ENCODE data around the gene CST4.
"Not testable (repeated sequence)": the region's sequence is repeated elsewhere in the genome, so short reads cannot be mapped to it uniquely, and the experiment has no call there.

Gene CST4

GRCh38 chr20:23664954-23665353 lies 23.9 kb downstream of the CST4 start:
- no peak for TF ChIP-seq CTCF (IDR thresholded peaks at IDR 0.05; ENCODE audit: insufficient read depth, missing control alignments)
- FAIRE-seq (no peak), DNase-seq (ENCODE audit: insufficient read length, low spot score) (no peak)

GRCh38 chr20:23664046-23664445 lies 24.8 kb downstream of the CST4 start:
- not testable (repeated sequence) for FAIRE-seq; DNase-seq (ENCODE audit: insufficient read length, low spot score)

- DNase-seq (ENCODE audit: insufficient read length, low spot score) (no peak), FAIRE-seq (no peak)
- no peak for TF ChIP-seq CTCF (IDR thresholded peaks at IDR 0.05; ENCODE audit: insufficient read depth, missing control alignments)
Measured at GRCh38 chr20:23663180-23663579, 25.7 kb downstream of the CST4 start.

- no peak for TF ChIP-seq CTCF (IDR thresholded peaks at IDR 0.05; ENCODE audit: insufficient read depth, missing control alignments)
- FAIRE-seq (no peak), DNase-seq (ENCODE audit: insufficient read length, low spot score) (no peak)
Measured at GRCh38 chr20:23662276-23662870, 26.5 kb downstream of the CST4 start.

GRCh38 chr20:23661002-23661429 lies 27.8 kb downstream of the CST4 start:
- DNase-seq (ENCODE audit: insufficient read length, low spot score) (no peak), FAIRE-seq (no peak)
- TF ChIP-seq CTCF (IDR thresholded peaks at IDR 0.05; ENCODE audit: insufficient read depth, missing control alignments) = no peak

- no peak for TF ChIP-seq CTCF (IDR thresholded peaks at IDR 0.05; ENCODE audit: insufficient read depth, missing control alignments)
- FAIRE-seq (no peak), DNase-seq (ENCODE audit: insufficient read length, low spot score) (no peak)
Measured at GRCh38 chr20:23659989-23660837, 28.6 kb downstream of the CST4 start.

- not testable (repeated sequence) for FAIRE-seq; DNase-seq (ENCODE audit: insufficient read length, low spot score)
Measured at GRCh38 chr20:23659610-23659988, 29.2 kb downstream of the CST4 start.

GRCh38 chr20:23658989-23659609 lies 29.7 kb downstream of the CST4 start:
- FAIRE-seq (no peak), DNase-seq (ENCODE audit: insufficient read length, low spot score) (no peak)
- TF ChIP-seq CTCF (IDR thresholded peaks at IDR 0.05; ENCODE audit: insufficient read depth, missing control alignments) = no peak

All from D721Med (cell line).